HEK293 (cell line): ENCODE data around the gene PTPRF.

Experiments
- CTCF ChIA-PET: fragments of 350-600 bp; formaldehyde crosslinking; extraction: SDS; loops from one replicate; lab custom pipeline; 2021; ENCODE audit warnings: antibody characterized with exemption; lab: Yijun Ruan, JAX
- POLR2A ChIA-PET: fragments of 300-600 bp; formaldehyde crosslinking; extraction: SDS; loops from one replicate; lab custom pipeline; 2020; ENCODE audit warnings: antibody characterized with exemption, inconsistent platforms; lab: Yijun Ruan, JAX
- H3K27ac ChIP-seq: fragments of 200-500 bp; sonication (Bioruptor generic); 2 replicates; pipeline ENCODE4 v1.5.1; 2014; ENCODE audit warnings: low read depth, low read length, control low read depth, inconsistent platforms; ENCODE audit errors: extremely low read depth
- H3K36me3 ChIP-seq, 2 experiments: fragments of 200-500 bp in 1 of 2; sonication (Bioruptor generic) in 1 of 2; 1 replicate in 1 of 2; 2 replicates in 1 of 2; pipeline ENCODE4 v1.5.1; 2014 to 2017; ENCODE audit warnings: inconsistent platforms in 2 of 2, low read length in 2 of 2; ENCODE audit not compliant: control insufficient read depth in 2 of 2, insufficient read depth in 1 of 2
- H3K4me1 ChIP-seq: fragments of 200-500 bp; sonication (Bioruptor generic); 2 replicates; pipeline ENCODE4 v1.5.1; 2014; ENCODE audit warnings: mild to moderate bottlenecking, low read length, inconsistent platforms; ENCODE audit not compliant: control insufficient read depth, insufficient read depth
- H3K4me3 ChIP-seq: 2 replicates; pipeline ENCODE4 v1.5.1; 2011; ENCODE audit warnings: low read depth, mild to moderate bottlenecking, control low read depth, low read length, moderate library complexity
- H3K9me3 ChIP-seq: fragments of 200-500 bp; sonication (Bioruptor generic); 2 replicates; pipeline ENCODE4 v1.5.1; 2014; ENCODE audit warnings: low read depth, low read length, inconsistent platforms; ENCODE audit not compliant: control insufficient read depth, insufficient read depth
- GLIS2 ChIP-seq: fragments of 450-650 bp; formaldehyde crosslinking; IDR thresholded peaks from 2 replicates; pipeline ENCODE4 v1.5.1; 2016; ENCODE audit warnings: missing biosample characterization, missing genetic modification characterization
- MEIS1 ChIP-seq: sonication (generic); formaldehyde crosslinking; IDR thresholded peaks from 2 replicates; pipeline ENCODE4 v1.8.1; 2022; ENCODE audit warnings: missing genetic modification reagents, mild to moderate bottlenecking, borderline replicate concordance
- MZF1 ChIP-seq: fragments of 450-650 bp; formaldehyde crosslinking; IDR thresholded peaks from 2 replicates; pipeline ENCODE4 v1.5.1; 2017; ENCODE audit warnings: missing biosample characterization, missing genetic modification characterization, borderline replicate concordance
- ZBTB20 ChIP-seq: fragments of 450-650 bp; formaldehyde crosslinking; IDR thresholded peaks from 2 replicates; pipeline ENCODE4 v1.5.1; 2016; ENCODE audit warnings: missing biosample characterization, missing genetic modification characterization
- ZBTB7A ChIP-seq: fragments of 450-650 bp; formaldehyde crosslinking; IDR thresholded peaks from 2 replicates; pipeline ENCODE4 v1.5.1; 2016; ENCODE audit warnings: low read depth, missing biosample characterization, missing genetic modification characterization
- ZBTB8A ChIP-seq: fragments of 450-650 bp; formaldehyde crosslinking; IDR thresholded peaks from 2 replicates; pipeline ENCODE4 v1.5.1; 2016; ENCODE audit warnings: missing biosample characterization, missing genetic modification characterization
- ZFP37 ChIP-seq: fragments of 450-650 bp; formaldehyde crosslinking; IDR thresholded peaks from 2 replicates; pipeline ENCODE4 v1.5.1; 2016; ENCODE audit warnings: missing biosample characterization, missing genetic modification characterization
- ZNF2 ChIP-seq: fragments of 450-650 bp; formaldehyde crosslinking; IDR thresholded peaks from 2 replicates; pipeline ENCODE4 v1.5.1; 2016; ENCODE audit warnings: missing biosample characterization, missing genetic modification characterization
- ZNF223 ChIP-seq: fragments of 450-650 bp; formaldehyde crosslinking; IDR thresholded peaks from 2 replicates; pipeline ENCODE4 v1.5.1; 2016; ENCODE audit warnings: missing biosample characterization, missing genetic modification characterization
- ZNF324 ChIP-seq: fragments of 450-650 bp; formaldehyde crosslinking; IDR thresholded peaks from 2 replicates; pipeline ENCODE4 v1.5.1; 2016; ENCODE audit warnings: missing biosample characterization, missing genetic modification characterization
- ZNF366 ChIP-seq: fragments of 450-650 bp; formaldehyde crosslinking; conservative IDR thresholded peaks from 2 replicates; pipeline ENCODE4 v1.5.1; 2016; ENCODE audit warnings: missing biosample characterization, missing genetic modification characterization
- ZNF548 ChIP-seq: fragments of 450-650 bp; formaldehyde crosslinking; IDR thresholded peaks from 2 replicates; pipeline ENCODE4 v1.5.1; 2016; ENCODE audit warnings: missing biosample characterization, missing genetic modification characterization
- ZNF600 ChIP-seq: fragments of 450-650 bp; formaldehyde crosslinking; IDR thresholded peaks from 2 replicates; pipeline ENCODE4 v1.5.1; 2016; ENCODE audit warnings: missing biosample characterization, missing genetic modification characterization
- ZNF707 ChIP-seq: fragments of 450-650 bp; formaldehyde crosslinking; IDR thresholded peaks from 2 replicates; pipeline ENCODE4 v1.5.1; 2016; ENCODE audit warnings: missing biosample characterization, missing genetic modification characterization
- TF ChIP-seq, protein P1 (sequence below): fragments of 450-650 bp; formaldehyde crosslinking; IDR thresholded peaks from 2 replicates; pipeline ENCODE4 v1.5.0; 2017; ENCODE audit warnings: missing biosample characterization, missing genetic modification characterization, borderline replicate concordance
- TF ChIP-seq, protein P2 (sequence below): fragments of 450-650 bp; formaldehyde crosslinking; IDR thresholded peaks from 2 replicates; pipeline ENCODE4 v1.5.1; 2016; ENCODE audit warnings: missing biosample characterization, missing genetic modification characterization

The PTPRF gene

DNA sequence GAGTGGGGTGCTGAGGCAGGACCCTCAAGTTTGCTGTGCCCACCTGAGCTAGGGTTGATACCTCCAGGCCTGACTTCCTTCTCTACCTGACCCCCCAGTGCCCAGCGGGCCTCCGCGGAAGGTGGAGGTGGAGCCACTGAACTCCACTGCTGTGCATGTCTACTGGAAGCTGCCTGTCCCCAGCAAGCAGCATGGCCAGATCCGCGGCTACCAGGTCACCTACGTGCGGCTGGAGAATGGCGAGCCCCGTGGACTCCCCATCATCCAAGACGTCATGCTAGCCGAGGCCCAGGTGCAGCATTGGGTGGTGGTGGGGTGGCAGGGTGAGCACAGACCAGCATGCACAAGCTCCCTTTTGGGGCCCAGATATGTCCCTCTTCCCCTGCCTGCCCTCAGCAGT lies 67.9 kb downstream of the PTPRF start:
- POLR2A ChIA-PET, result no interaction called here
- TF ChIP-seq ZBTB20, result no peak
- TF ChIP-seq ZNF707, result no peak
- TF ChIP-seq ZNF548 (tag by site-specific recombination), result no peak
- TF ChIP-seq ZBTB8A (tag by site-specific recombination), result no peak
- TF ChIP-seq ZBTB7A (tag by site-specific recombination), result no peak
- no peak for TF ChIP-seq MEIS1 (CRISPR knock-in tag)
- no peak for TF ChIP-seq ZNF2
- no peak for TF ChIP-seq ZNF324 (tag by site-specific recombination)
- no peak for TF ChIP-seq GLIS2
- no peak for TF ChIP-seq ZNF223 (tag by site-specific recombination)
- TF ChIP-seq ZFP37 (tag by site-specific recombination), result no peak
- H3K9me3 ChIP-seq, result no peaks in the 10 kb centered on the region
- no peaks in the 10 kb centered on the region for H3K4me1 ChIP-seq
- CTCF ChIA-PET, result interaction anchor here (0.6 kb wide), 1 partner anchor 9 kb away, joined by 3 read pairs; no protein-coding TSS in a partner anchor
- H3K4me3 ChIP-seq, result no peak overlapping the region
- H3K36me3 ChIP-seq, result peaks cover 0 to 86% of the 10 kb centered on the region in 2 experiments; a peak in 1 of 3 replicates
- no peak overlapping the region for H3K27ac ChIP-seq

DNA sequence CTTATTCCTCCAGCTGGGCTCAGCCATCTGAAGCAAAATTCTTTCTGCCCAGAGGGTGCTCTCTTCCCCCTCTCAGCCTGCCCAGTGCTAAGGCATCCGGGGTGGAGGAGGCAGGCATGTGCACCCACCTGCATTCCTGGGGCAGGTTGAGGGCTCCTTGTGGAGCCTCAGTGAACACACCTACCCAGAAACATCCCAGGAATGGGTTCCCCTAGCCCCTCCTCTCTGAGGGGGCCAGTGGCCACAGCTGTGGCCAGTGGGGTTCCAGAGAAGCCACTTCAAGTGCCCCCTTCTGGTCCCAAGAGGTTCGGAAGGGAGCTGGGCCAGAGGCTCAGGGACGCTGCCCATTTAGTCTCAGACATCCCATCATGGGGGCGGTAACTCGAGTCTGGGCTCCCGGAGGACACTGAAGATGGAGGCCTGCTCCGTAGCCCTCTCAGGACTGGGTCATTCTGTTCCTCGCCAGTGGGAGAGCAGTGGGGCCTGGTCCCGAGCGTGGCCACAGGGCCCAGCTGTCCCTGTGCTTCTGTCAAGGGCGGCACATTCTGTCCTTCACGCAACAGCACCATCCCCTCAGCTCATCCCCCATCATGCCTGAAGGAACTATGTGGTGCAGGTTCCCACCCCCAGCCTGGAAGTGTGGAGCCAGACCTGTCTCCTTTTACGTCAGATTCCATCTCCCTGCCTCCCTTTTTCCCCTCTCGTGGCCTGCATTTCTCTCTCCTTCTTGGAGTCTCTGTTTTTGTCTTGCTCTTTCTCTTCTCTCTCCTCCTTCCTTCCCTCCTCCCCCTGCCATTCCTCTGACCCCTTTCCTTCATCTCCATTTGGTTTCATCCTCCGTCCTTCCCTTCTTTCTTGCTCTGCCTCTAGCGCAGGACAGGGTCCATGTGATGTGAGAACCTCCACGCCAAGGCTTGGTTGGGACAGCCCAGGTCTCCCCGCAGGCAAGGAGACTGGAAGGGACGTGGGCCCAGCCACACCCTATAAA lies 69.6 kb downstream of the PTPRF start:
- POLR2A ChIA-PET, result no interaction called here
- TF ChIP-seq ZNF600 (tag by site-specific recombination) (peak; percentile 50), ZNF366 (tag by site-specific recombination) (peak; percentile 48; the same call in 1 of the 2 replicates), MZF1 (no peak)
- TF ChIP-seq, protein P1, sequence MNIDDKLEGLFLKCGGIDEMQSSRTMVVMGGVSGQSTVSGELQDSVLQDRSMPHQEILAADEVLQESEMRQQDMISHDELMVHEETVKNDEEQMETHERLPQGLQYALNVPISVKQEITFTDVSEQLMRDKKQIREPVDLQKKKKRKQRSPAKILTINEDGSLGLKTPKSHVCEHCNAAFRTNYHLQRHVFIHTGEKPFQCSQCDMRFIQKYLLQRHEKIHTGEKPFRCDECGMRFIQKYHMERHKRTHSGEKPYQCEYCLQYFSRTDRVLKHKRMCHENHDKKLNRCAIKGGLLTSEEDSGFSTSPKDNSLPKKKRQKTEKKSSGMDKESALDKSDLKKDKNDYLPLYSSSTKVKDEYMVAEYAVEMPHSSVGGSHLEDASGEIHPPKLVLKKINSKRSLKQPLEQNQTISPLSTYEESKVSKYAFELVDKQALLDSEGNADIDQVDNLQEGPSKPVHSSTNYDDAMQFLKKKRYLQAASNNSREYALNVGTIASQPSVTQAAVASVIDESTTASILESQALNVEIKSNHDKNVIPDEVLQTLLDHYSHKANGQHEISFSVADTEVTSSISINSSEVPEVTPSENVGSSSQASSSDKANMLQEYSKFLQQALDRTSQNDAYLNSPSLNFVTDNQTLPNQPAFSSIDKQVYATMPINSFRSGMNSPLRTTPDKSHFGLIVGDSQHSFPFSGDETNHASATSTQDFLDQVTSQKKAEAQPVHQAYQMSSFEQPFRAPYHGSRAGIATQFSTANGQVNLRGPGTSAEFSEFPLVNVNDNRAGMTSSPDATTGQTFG (tag by site-specific recombination), result no peak
- TF ChIP-seq, protein P2, sequence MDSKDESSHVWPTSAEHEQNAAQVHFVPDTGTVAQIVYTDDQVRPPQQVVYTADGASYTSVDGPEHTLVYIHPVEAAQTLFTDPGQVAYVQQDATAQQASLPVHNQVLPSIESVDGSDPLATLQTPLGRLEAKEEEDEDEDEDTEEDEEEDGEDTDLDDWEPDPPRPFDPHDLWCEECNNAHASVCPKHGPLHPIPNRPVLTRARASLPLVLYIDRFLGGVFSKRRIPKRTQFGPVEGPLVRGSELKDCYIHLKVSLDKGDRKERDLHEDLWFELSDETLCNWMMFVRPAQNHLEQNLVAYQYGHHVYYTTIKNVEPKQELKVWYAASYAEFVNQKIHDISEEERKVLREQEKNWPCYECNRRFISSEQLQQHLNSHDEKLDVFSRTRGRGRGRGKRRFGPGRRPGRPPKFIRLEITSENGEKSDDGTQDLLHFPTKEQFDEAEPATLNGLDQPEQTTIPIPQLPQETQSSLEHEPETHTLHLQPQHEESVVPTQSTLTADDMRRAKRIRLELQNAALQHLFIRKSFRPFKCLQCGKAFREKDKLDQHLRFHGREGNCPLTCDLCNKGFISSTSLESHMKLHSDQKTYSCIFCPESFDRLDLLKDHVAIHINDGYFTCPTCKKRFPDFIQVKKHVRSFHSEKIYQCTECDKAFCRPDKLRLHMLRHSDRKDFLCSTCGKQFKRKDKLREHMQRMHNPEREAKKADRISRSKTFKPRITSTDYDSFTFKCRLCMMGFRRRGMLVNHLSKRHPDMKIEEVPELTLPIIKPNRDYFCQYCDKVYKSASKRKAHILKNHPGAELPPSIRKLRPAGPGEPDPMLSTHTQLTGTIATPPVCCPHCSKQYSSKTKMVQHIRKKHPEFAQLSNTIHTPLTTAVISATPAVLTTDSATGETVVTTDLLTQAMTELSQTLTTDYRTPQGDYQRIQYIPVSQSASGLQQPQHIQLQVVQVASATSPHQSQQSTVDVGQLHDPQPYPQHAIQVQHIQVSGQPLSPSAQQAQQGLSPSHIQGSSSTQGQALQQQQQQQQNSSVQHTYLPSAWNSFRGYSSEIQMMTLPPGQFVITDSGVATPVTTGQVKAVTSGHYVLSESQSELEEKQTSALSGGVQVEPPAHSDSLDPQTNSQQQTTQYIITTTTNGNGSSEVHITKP (tag by site-specific recombination), result peak; percentile 60
- TF ChIP-seq, all 188 proteins: peak for 3
- Histone ChIP-seq H3K4me3 (no peak overlapping the region), H3K4me1 (no peaks in the 10 kb centered on the region), H3K27ac (no peak overlapping the region), H3K9me3 (no peaks in the 10 kb centered on the region), H3K36me3 (peaks cover 0 to 91% of the 10 kb centered on the region in 2 experiments; a peak in 1 of 3 replicates)
- CTCF ChIA-PET, result interaction anchor here (0.7 kb wide), 1 partner anchor 59 kb away, joined by 3 read pairs; no protein-coding TSS in a partner anchor
